Endodermal cell (in vitro differentiated cells): Measurements from ENCODE around the gene HMCN2. TPM values are rescaled to one million over a fixed set of nuclear protein-coding genes. Genes with fewer than 3 reads are reported as not detected.

Source experiments
- DNase-seq: peaks from one replicate; pipeline ENCODE4 v3.0.0-alpha.2; 2017
- H3K27ac ChIP-seq: 2 replicates; pipeline ENCODE4 v1.5.1; 2013; ENCODE audit warnings: mild to moderate bottlenecking, low read depth, low read length, moderate library complexity
- H3K27me3 ChIP-seq: 2 replicates; pipeline ENCODE4 v1.6.1; 2013; ENCODE audit warnings: mild to moderate bottlenecking, low read length, moderate library complexity; ENCODE audit not compliant: insufficient read depth, control insufficient read depth, poor library complexity, severe bottlenecking
- H3K36me3 ChIP-seq: 2 replicates; pipeline ENCODE4 v1.7.0; 2013; ENCODE audit warnings: mild to moderate bottlenecking, low read length, moderate library complexity; ENCODE audit not compliant: control insufficient read depth, insufficient read depth
- H3K4me1 ChIP-seq: one replicate; pipeline ENCODE4 v1.7.0; 2013; ENCODE audit warnings: low read length; ENCODE audit not compliant: control insufficient read depth, insufficient read depth
- H3K4me3 ChIP-seq: 2 replicates; pipeline ENCODE4 v1.5.1; 2013; ENCODE audit warnings: mild to moderate bottlenecking, low read length, moderate library complexity
- H3K9ac ChIP-seq: 2 replicates; pipeline ENCODE4 v1.6.1; 2013; ENCODE audit warnings: mild to moderate bottlenecking, low read length, moderate library complexity; ENCODE audit not compliant: poor library complexity, severe bottlenecking; ENCODE audit errors: extremely low read depth
- H3K9me3 ChIP-seq: 2 replicates; pipeline ENCODE4 v1.6.1; 2013; ENCODE audit warnings: mild to moderate bottlenecking, low read length, moderate library complexity; ENCODE audit not compliant: control insufficient read depth
- H3K27ac Mint-ChIP-seq: 2 replicates; pipeline ENCODE4 v1.8.0; 2020; ENCODE audit warnings: mixed read lengths
- H3K27me3 Mint-ChIP-seq: 2 replicates; pipeline ENCODE4 v1.8.0; 2021; ENCODE audit warnings: mild to moderate bottlenecking, mixed read lengths; ENCODE audit not compliant: insufficient read depth
- H3K36me3 Mint-ChIP-seq: 2 replicates; pipeline ENCODE4 v1.8.0; 2020; ENCODE audit warnings: low read depth, mixed read lengths
- H3K4me1 Mint-ChIP-seq: 2 replicates; pipeline ENCODE4 v1.8.0; 2020; ENCODE audit warnings: mixed read lengths
- H3K4me3 Mint-ChIP-seq: 2 replicates; pipeline ENCODE4 v1.8.0; 2020; ENCODE audit warnings: mild to moderate bottlenecking, moderate library complexity, mixed read lengths
- H3K9me3 Mint-ChIP-seq: 2 replicates; pipeline ENCODE4 v1.8.0; 2020; ENCODE audit warnings: mild to moderate bottlenecking, mixed read lengths
- WGBS, 2 experiments: methylation state at CpG; one replicate each; pipeline versions ENCODE4 v1.1.5 to v1.1.7; 2013; ENCODE audit warnings: missing lambda C conversion rate in 2 of 2, mixed read lengths in 1 of 2; ENCODE audit not compliant: insufficient coverage in 1 of 2, insufficient read length in 1 of 2; 5-methylcytosine and 5-hydroxymethylcytosine counted together
- total RNA-seq, 2 donors: library from RNA; stranded (reverse); fragmentation: NEBNext Ultra II Directional in 1 of 2; extraction: Animal tissue kit (Norgen Biotek cat#: 25700) in 1 of 2; gene quantifications; 2 replicates in 1 of 2; 3 replicates in 1 of 2; pipeline ENCODE4 v1.2.1, GENCODE V29; 2021
- TF ChIP-seq, protein P1 (sequence below): fragments of 200-600 bp; sonication (generic); conservative IDR thresholded peaks from 2 replicates; pipeline ENCODE4 v1.5.0; 2021; ENCODE audit warnings: antibody characterized with exemption, mild to moderate bottlenecking

The HMCN2 gene
- total RNA-seq, 2 donors from 2014 or later, result 3.3 to 3.9 TPM

- TF ChIP-seq, protein P1, sequence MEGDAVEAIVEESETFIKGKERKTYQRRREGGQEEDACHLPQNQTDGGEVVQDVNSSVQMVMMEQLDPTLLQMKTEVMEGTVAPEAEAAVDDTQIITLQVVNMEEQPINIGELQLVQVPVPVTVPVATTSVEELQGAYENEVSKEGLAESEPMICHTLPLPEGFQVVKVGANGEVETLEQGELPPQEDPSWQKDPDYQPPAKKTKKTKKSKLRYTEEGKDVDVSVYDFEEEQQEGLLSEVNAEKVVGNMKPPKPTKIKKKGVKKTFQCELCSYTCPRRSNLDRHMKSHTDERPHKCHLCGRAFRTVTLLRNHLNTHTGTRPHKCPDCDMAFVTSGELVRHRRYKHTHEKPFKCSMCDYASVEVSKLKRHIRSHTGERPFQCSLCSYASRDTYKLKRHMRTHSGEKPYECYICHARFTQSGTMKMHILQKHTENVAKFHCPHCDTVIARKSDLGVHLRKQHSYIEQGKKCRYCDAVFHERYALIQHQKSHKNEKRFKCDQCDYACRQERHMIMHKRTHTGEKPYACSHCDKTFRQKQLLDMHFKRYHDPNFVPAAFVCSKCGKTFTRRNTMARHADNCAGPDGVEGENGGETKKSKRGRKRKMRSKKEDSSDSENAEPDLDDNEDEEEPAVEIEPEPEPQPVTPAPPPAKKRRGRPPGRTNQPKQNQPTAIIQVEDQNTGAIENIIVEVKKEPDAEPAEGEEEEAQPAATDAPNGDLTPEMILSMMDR, result no peak
- Histone ChIP-seq H3K27ac (no peak overlapping the region), H3K27me3 (no peaks in the 10 kb centered on the region), H3K9ac (no peak overlapping the region), H3K9me3 (no peaks in the 10 kb centered on the region), H3K36me3 (no peaks in the 10 kb centered on the region), H3K4me1 (no peaks in the 10 kb centered on the region), H3K4me3 (no peak overlapping the region)
- no peak for DNase-seq
- 84 to 85% methylated on average over 3 to 8 of the region's 8 CpGs for WGBS, 2 experiments
- Mint-ChIP-seq H3K4me3 (no peak overlapping the region), H3K27me3 (no peaks in the 10 kb centered on the region), H3K36me3 (no peaks in the 10 kb centered on the region), H3K27ac (no peak overlapping the region), H3K4me1 (no peaks in the 10 kb centered on the region), H3K9me3 (no peaks in the 10 kb centered on the region)
These were observed 50.9 kb downstream of the HMCN2 start for GRCh38 chr9:130316430-130316829.

GRCh38 chr9:130319300-130319699, 53.7 kb downstream of the HMCN2 start:
- Mint-ChIP-seq H3K4me3 (no peak overlapping the region), H3K9me3 (no peaks in the 10 kb centered on the region), H3K27ac (no peak overlapping the region), H3K36me3 (no peaks in the 10 kb centered on the region), H3K4me1 (peaks cover 2% of the 10 kb centered on the region), H3K27me3 (no peaks in the 10 kb centered on the region)
- Histone ChIP-seq H3K9me3 (no peaks in the 10 kb centered on the region), H3K4me3 (no peak overlapping the region), H3K36me3 (no peaks in the 10 kb centered on the region), H3K27me3 (no peaks in the 10 kb centered on the region), H3K27ac (no peak overlapping the region), H3K9ac (no peak overlapping the region), H3K4me1 (no peaks in the 10 kb centered on the region)
- TF ChIP-seq, protein P1, result no peak
- no peak for DNase-seq
- WGBS, 2 experiments, result 85 to 96% methylated on average over 17 to 19 of the region's 19 CpGs

- Mint-ChIP-seq H3K27me3 (no peaks in the 10 kb centered on the region), H3K4me1 (peaks cover 2% of the 10 kb centered on the region), H3K4me3 (no peak overlapping the region), H3K9me3 (no peaks in the 10 kb centered on the region), H3K36me3 (no peaks in the 10 kb centered on the region), H3K27ac (peak overlapping the region; percentile 15)
- no peaks in the 10 kb centered on the region for H3K36me3 ChIP-seq
- H3K9me3 ChIP-seq, result no peaks in the 10 kb centered on the region
- TF ChIP-seq, protein P1, result no peak
- no peak overlapping the region for H3K4me3 ChIP-seq
- H3K4me1 ChIP-seq, result no peaks in the 10 kb centered on the region
- no peak overlapping the region for H3K9ac ChIP-seq
- H3K27me3 ChIP-seq, result no peaks in the 10 kb centered on the region
- H3K27ac ChIP-seq, result no peak overlapping the region
- DNase-seq, result no peak
- WGBS, 2 experiments, result 87 to 91% methylated on average over 13 to 17 of the region's 17 CpGs
These were observed 54.6 kb downstream of the HMCN2 start for GRCh38 chr9:130319944-130320712.
